Activated naive CD8-positive, alpha-beta T cell treated with anti-CD3 and anti-CD28 coated beads, Interleukin-2, amount 50 U/mL, for 16 hours (primary cell): ENCODE measurements around the gene FXYD4.
A peak's percentile ranks its signal among the peaks of the same experiment; 100 is the strongest.
"Not testable (repeated sequence)": the region's sequence is repeated elsewhere in the genome, so short reads cannot be mapped to it uniquely, and the experiment has no call there.

Experiments used
- DNase-seq: peaks from one replicate; pipeline ENCODE4 v3.0.0-alpha.2; 2020; ENCODE audit warnings: low read depth, low spot score

FXYD4 gene

DNA sequence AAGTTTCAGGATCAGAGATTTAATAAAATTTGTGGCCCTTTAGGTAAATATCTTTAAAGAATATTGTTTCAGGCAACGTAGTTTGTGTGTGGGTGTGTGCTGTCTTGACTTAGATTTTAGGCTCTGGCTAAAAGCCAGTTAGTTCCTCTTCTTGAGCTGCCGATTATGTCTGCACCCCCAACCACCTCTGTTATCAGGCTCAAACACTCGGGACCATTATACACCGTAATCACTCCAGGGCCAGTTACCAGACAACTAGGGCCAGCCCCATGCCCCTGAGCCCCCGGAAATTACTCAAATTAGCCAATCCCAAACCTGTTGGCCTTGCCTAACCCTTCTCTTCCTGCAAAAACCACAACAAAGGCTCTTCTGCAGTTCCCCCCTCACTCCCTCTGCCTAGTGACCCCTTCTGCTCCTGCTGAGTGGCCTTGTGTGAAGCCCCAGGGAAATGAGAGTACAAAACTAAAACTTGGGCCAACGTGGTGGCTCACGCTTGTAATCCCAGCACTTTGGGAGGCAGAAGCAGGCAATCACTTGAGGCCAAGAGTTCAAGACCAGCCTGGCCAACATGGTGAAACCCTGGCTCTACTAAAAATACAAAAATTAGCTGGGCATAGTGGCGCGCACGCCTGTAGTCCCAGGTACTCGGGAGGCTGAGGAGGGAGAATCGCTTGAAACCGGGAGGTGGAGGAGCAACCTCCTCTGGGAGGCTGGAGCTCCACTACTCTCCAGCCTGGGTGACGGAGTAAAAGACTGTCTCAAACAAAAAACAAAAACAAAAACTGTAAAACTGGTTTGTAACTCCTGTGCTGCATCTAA is 46.7 kb downstream of the FXYD4 start:
- no peak for DNase-seq

DNA sequence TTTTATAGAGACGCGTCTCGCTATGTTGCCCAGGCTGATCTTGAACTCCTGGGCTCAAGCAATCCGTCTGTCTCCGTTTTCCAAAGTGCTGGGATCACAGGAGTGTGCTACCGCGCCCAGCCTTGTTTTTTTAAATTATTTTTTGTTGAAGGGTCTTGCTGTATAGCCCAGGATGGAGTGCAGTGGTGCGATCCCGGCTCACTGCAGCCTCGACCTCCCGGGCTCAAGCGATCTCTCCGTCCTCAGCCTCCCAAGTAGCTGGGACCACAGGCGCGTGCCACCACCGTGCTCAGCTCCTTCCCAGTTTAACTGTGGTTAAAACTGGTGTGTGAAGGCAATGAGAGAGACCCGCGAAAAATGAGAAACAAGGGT is 48.5 kb downstream of the FXYD4 start:
- DNase-seq: no peak

- DNase-seq: peak; percentile 60
Measured at GRCh38 chr10:43420369-43421200, 49.1 kb downstream of the FXYD4 start.

- DNase-seq: no peak
Measured at GRCh38 chr10:43421201-43421507, 49.7 kb downstream of the FXYD4 start.

- DNase-seq: no peak
Measured at GRCh38 chr10:43421519-43421918, 50.1 kb downstream of the FXYD4 start.

GRCh38 chr10:43421944-43422343 is 50.5 kb downstream of the FXYD4 start:
- DNase-seq: not testable (repeated sequence)

- DNase-seq: no peak
Measured at GRCh38 chr10:43424416-43424815, 53.0 kb downstream of the FXYD4 start.
